GM12864 (cell line): ENCODE results near the gene PCF11.

Experiments
- DNase-seq: peaks from one replicate; pipeline ENCODE4 v3.0.0-alpha.2; 2011; ENCODE audit warnings: low read depth
- H3K4me3 ChIP-seq: 2 replicates; pipeline ENCODE4 v1.5.1; 2011; ENCODE audit warnings: mild to moderate bottlenecking, low read depth, low read length, control low read depth
- TF ChIP-seq, protein P1 (sequence below): IDR thresholded peaks from 2 replicates; pipeline ENCODE4 v1.5.1; 2011; ENCODE audit warnings: low read depth, mild to moderate bottlenecking, moderate library complexity, low read length, control low read depth, inconsistent platforms; ENCODE audit errors: missing control alignments

The PCF11 gene

DNA sequence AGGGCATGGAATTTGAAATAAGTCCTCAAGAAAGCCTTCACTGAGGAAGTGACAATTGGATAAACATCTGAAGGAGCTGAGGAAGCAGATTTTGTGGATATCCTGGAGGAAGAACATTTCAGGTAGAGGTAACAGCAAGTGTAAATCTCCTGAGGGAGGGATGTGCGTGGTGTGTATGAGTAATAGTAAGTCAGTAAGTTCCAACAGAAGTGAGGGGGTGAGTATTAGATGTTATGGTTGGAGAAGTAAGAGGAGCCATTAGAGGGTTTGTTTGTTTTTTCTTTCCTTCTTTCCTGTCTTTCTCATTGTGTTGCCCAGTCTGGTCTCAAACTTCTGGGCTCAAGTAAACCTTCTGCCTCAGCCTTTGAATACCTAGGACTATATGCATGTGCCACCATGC lies 65.6 kb downstream of the PCF11 start:
- TF ChIP-seq, protein P1, sequence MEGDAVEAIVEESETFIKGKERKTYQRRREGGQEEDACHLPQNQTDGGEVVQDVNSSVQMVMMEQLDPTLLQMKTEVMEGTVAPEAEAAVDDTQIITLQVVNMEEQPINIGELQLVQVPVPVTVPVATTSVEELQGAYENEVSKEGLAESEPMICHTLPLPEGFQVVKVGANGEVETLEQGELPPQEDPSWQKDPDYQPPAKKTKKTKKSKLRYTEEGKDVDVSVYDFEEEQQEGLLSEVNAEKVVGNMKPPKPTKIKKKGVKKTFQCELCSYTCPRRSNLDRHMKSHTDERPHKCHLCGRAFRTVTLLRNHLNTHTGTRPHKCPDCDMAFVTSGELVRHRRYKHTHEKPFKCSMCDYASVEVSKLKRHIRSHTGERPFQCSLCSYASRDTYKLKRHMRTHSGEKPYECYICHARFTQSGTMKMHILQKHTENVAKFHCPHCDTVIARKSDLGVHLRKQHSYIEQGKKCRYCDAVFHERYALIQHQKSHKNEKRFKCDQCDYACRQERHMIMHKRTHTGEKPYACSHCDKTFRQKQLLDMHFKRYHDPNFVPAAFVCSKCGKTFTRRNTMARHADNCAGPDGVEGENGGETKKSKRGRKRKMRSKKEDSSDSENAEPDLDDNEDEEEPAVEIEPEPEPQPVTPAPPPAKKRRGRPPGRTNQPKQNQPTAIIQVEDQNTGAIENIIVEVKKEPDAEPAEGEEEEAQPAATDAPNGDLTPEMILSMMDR, result no peak
- no peak overlapping the region for H3K4me3 ChIP-seq
- no peak for DNase-seq

DNA sequence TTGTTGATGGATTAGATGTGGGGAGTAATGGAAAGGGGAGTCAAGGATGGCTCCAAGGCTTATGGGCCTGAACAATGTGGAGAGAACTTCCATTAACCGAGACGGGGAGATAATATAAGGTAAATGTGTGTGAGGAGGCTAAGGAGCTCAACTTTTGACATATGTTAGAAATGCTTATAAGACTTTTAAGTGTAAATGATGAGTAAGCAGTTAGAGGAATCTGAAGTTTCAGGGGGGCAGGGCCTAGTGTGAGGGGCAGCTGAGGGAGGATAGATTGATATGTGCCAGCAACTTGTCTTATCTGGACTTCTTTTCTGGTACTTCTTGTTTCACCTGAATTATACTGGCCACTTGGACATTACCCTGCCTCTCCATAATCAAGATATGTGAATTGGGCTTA lies 66.5 kb downstream of the PCF11 start:
- H3K4me3 ChIP-seq, result no peak overlapping the region
- DNase-seq, result no peak
- TF ChIP-seq, protein P1, result no peak

DNA sequence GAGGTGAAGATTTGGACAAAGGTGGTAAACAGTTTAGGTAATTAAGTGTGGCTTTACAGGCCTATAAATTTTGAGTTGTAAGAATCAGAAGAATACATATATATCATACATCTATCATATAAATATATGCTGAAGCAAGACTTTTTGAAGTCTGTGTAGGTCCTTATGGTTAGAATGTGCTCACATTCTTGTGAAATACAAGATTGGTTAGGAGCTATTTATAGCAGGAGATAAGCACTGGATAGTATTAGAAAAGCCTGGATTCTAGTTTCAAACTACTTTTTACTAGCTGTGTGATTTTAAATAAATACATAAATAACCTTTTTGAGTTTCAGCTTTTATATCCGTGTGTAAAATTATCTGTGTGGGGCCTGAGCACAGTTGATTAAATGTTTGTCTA lies 78.9 kb downstream of the PCF11 start:
- no peak for DNase-seq
- no peak overlapping the region for H3K4me3 ChIP-seq
- TF ChIP-seq, protein P1, result no peak
